SK-N-SH treated with all-trans-retinoic acid at 6 μM for 48 hours (cell line): ENCODE measurements around the gene COX19.

Source experiments
- ATAC-seq: fragments of 200-7000 bp; cut with Tn5 transposase; 3 replicates; pipeline ENCODE4 v1.9.1; 2020; ENCODE audit warnings: mild to moderate bottlenecking, moderate library complexity
- ARNTL ChIP-seq: fragments of 450-650 bp; formaldehyde crosslinking; IDR thresholded peaks from 2 replicates; pipeline ENCODE4 v1.5.0; 2020; ENCODE audit warnings: low read depth, mild to moderate bottlenecking, moderate library complexity, borderline replicate concordance
- CSDC2 ChIP-seq: fragments of 250-450 bp; sonication (Bioruptor Pico); IDR thresholded peaks from 2 replicates; pipeline ENCODE4 v1.5.0; 2020; ENCODE audit warnings: mild to moderate bottlenecking, moderate library complexity
- GLIS3 ChIP-seq: fragments of 250-450 bp; sonication (Bioruptor Pico); IDR thresholded peaks from 2 replicates; pipeline ENCODE4 v1.5.0; 2020; ENCODE audit warnings: mild to moderate bottlenecking, moderate library complexity
- OSR1 ChIP-seq: fragments of 250-450 bp; sonication (Bioruptor Pico); IDR thresholded peaks from 2 replicates; pipeline ENCODE4 v1.8.0; 2022; ENCODE audit warnings: moderate library complexity, mild to moderate bottlenecking, inconsistent platforms
- PPARA ChIP-seq: fragments of 250-450 bp; sonication (Bioruptor Pico); IDR thresholded peaks from 2 replicates; pipeline ENCODE4 v1.5.0; 2020; ENCODE audit warnings: mild to moderate bottlenecking, borderline replicate concordance
- RARB ChIP-seq: fragments of 250-450 bp; sonication (Bioruptor Pico); IDR thresholded peaks from 2 replicates; pipeline ENCODE4 v1.8.0; 2021; ENCODE audit warnings: mild to moderate bottlenecking, moderate library complexity
- SNAI2 ChIP-seq: fragments of 250-450 bp; sonication (Bioruptor Pico); IDR thresholded peaks from 2 replicates; pipeline ENCODE4 v1.5.0; 2020; ENCODE audit warnings: mild to moderate bottlenecking, moderate library complexity
- TCF4 ChIP-seq: fragments of 250-450 bp; sonication (Bioruptor Pico); IDR thresholded peaks from 2 replicates; pipeline ENCODE4 v1.8.0; 2021; ENCODE audit warnings: mild to moderate bottlenecking, moderate library complexity, borderline replicate concordance
- ZFP3 ChIP-seq: fragments of 250-450 bp; sonication (Bioruptor Pico); IDR thresholded peaks from 2 replicates; pipeline ENCODE4 v1.5.0; 2020; ENCODE audit warnings: mild to moderate bottlenecking, moderate library complexity
- ZFP30 ChIP-seq: fragments of 450-650 bp; formaldehyde crosslinking; IDR thresholded peaks from 2 replicates; pipeline ENCODE4 v1.5.0; 2022; ENCODE audit warnings: mild to moderate bottlenecking, moderate library complexity
- ZNF565 ChIP-seq: fragments of 450-650 bp; formaldehyde crosslinking; conservative IDR thresholded peaks from 2 replicates; pipeline ENCODE4 v1.5.0; 2020; ENCODE audit warnings: low read depth, mild to moderate bottlenecking, moderate library complexity
- ZNF70 ChIP-seq: fragments of 450-650 bp; formaldehyde crosslinking; IDR thresholded peaks from 2 replicates; pipeline ENCODE4 v1.5.0; 2020; ENCODE audit warnings: mild to moderate bottlenecking, moderate library complexity
- ZNF8 ChIP-seq: fragments of 450-650 bp; formaldehyde crosslinking; IDR thresholded peaks from 2 replicates; pipeline ENCODE4 v1.5.0; 2020; ENCODE audit warnings: mild to moderate bottlenecking, moderate library complexity
- TF ChIP-seq, protein P1 (sequence below): fragments of 250-450 bp; sonication (Bioruptor Pico); IDR thresholded peaks from 2 replicates; pipeline ENCODE4 v1.8.0; 2020; ENCODE audit warnings: mild to moderate bottlenecking, moderate library complexity, borderline replicate concordance
- TF ChIP-seq, protein P2 (sequence below): fragments of 250-450 bp; sonication (Bioruptor Pico); IDR thresholded peaks from 2 replicates; pipeline ENCODE4 v1.8.0; 2021; ENCODE audit warnings: low read depth, mild to moderate bottlenecking, moderate library complexity, borderline replicate concordance
- TF ChIP-seq, protein P3 (sequence below): fragments of 250-450 bp; sonication (Bioruptor Pico); IDR thresholded peaks from 2 replicates; pipeline ENCODE4 v1.5.0; 2020; ENCODE audit warnings: mild to moderate bottlenecking, moderate library complexity
- TF ChIP-seq, protein P4 (sequence below): fragments of 250-450 bp; sonication (Bioruptor Pico); IDR thresholded peaks from 2 replicates; pipeline ENCODE4 v1.5.1; 2021; ENCODE audit warnings: mild to moderate bottlenecking, moderate library complexity
- TF ChIP-seq, protein P5 (sequence below): fragments of 250-450 bp; sonication (Bioruptor Pico); IDR thresholded peaks from 2 replicates; pipeline ENCODE4 v1.5.1; 2020; ENCODE audit warnings: low read depth, mild to moderate bottlenecking, moderate library complexity

COX19 gene

DNA sequence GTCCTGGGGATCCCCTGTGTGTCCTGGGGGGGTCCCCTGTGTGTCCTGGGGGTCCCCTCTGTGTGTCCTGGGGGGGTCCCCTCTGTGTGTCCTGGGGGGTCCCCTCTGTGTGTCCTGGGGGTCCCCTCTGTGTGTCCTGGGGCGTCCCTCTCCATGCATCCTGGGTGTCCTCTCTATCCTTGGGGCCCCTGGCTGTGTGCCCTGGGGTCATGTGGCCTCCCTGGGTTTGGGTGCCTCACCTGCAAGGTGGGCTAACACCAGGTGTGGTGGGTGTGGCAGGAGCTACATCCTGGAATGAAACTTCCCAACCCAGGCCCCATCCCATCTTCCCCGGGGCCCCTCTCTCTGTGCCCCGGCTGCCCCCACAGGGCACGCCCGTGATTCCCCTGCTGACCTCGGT lies 12.6 kb upstream of the COX19 start:
- no peak for TF ChIP-seq TCF4 (CRISPR knock-in tag)
- TF ChIP-seq, protein P1, sequence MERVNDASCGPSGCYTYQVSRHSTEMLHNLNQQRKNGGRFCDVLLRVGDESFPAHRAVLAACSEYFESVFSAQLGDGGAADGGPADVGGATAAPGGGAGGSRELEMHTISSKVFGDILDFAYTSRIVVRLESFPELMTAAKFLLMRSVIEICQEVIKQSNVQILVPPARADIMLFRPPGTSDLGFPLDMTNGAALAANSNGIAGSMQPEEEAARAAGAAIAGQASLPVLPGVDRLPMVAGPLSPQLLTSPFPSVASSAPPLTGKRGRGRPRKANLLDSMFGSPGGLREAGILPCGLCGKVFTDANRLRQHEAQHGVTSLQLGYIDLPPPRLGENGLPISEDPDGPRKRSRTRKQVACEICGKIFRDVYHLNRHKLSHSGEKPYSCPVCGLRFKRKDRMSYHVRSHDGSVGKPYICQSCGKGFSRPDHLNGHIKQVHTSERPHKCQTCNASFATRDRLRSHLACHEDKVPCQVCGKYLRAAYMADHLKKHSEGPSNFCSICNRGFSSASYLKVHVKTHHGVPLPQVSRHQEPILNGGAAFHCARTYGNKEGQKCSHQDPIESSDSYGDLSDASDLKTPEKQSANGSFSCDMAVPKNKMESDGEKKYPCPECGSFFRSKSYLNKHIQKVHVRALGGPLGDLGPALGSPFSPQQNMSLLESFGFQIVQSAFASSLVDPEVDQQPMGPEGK (CRISPR knock-in tag) = no peak
- TF ChIP-seq, protein P2, sequence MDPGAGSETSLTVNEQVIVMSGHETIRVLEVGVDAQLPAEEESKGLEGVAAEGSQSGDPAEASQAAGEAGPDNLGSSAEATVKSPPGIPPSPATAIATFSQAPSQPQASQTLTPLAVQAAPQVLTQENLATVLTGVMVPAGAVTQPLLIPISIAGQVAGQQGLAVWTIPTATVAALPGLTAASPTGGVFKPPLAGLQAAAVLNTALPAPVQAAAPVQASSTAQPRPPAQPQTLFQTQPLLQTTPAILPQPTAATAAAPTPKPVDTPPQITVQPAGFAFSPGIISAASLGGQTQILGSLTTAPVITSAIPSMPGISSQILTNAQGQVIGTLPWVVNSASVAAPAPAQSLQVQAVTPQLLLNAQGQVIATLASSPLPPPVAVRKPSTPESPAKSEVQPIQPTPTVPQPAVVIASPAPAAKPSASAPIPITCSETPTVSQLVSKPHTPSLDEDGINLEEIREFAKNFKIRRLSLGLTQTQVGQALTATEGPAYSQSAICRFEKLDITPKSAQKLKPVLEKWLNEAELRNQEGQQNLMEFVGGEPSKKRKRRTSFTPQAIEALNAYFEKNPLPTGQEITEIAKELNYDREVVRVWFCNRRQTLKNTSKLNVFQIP (CRISPR knock-in tag) = no peak
- no peak for TF ChIP-seq ZFP3 (CRISPR knock-in tag)
- TF ChIP-seq ZNF70 (CRISPR knock-in tag) = no peak
- TF ChIP-seq GLIS3 (CRISPR knock-in tag) = no peak
- TF ChIP-seq PPARA (CRISPR knock-in tag) = no peak
- TF ChIP-seq, protein P3, sequence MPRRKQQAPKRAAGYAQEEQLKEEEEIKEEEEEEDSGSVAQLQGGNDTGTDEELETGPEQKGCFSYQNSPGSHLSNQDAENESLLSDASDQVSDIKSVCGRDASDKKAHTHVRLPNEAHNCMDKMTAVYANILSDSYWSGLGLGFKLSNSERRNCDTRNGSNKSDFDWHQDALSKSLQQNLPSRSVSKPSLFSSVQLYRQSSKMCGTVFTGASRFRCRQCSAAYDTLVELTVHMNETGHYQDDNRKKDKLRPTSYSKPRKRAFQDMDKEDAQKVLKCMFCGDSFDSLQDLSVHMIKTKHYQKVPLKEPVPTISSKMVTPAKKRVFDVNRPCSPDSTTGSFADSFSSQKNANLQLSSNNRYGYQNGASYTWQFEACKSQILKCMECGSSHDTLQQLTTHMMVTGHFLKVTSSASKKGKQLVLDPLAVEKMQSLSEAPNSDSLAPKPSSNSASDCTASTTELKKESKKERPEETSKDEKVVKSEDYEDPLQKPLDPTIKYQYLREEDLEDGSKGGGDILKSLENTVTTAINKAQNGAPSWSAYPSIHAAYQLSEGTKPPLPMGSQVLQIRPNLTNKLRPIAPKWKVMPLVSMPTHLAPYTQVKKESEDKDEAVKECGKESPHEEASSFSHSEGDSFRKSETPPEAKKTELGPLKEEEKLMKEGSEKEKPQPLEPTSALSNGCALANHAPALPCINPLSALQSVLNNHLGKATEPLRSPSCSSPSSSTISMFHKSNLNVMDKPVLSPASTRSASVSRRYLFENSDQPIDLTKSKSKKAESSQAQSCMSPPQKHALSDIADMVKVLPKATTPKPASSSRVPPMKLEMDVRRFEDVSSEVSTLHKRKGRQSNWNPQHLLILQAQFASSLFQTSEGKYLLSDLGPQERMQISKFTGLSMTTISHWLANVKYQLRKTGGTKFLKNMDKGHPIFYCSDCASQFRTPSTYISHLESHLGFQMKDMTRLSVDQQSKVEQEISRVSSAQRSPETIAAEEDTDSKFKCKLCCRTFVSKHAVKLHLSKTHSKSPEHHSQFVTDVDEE (CRISPR knock-in tag) = no peak
- TF ChIP-seq RARB = no peak
- TF ChIP-seq, all 23 proteins: peak for 0
- ATAC-seq = no peak

DNA sequence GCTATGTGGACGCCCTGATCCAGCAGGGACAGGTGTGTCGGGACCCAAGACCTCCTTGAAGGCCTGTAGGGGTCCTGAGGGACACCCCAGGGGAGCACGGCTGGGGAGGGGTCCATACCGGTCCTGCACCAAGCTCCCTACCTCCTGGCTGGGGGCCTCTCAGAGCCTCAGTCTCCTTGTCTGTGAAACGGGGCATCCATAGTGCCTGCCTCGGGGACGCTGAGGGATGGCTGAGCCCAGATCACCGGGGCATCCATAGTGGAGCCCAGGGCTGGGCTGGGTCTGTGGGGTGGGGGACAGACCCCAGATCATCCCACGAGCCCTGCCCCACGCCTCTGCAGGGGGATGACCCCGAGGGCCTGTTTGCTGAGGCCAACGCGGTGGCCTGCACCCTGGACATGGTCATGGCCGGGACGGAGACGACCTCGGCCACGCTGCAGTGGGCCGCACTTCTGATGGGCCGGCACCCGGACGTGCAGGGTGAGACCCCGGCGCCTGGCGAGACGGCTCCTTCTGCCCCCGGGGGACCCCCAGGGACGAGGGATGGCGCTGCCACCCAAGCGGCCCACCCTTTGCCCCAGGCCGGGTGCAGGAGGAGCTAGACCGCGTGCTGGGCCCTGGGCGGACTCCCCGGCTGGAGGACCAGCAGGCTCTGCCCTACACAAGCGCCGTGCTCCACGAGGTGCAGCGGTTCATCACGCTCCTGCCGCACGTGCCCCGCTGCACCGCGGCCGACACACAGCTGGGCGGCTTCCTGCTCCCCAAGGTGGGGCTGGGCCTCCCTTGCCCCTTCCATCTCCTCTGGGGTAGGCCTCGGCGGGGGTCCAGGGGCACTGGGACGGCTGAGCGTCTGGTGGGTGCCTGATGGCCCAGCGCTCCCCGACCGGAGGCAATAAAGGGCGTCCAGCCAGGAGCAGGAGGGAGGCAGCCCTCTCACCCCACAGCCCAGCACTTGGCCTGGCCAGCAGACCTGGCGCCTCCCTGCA lies 11.7 kb upstream of the COX19 start:
- TF ChIP-seq, protein P4, sequence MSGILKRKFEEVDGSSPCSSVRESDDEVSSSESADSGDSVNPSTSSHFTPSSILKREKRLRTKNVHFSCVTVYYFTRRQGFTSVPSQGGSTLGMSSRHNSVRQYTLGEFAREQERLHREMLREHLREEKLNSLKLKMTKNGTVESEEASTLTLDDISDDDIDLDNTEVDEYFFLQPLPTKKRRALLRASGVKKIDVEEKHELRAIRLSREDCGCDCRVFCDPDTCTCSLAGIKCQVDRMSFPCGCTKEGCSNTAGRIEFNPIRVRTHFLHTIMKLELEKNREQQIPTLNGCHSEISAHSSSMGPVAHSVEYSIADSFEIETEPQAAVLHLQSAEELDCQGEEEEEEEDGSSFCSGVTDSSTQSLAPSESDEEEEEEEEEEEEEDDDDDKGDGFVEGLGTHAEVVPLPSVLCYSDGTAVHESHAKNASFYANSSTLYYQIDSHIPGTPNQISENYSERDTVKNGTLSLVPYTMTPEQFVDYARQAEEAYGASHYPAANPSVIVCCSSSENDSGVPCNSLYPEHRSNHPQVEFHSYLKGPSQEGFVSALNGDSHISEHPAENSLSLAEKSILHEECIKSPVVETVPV (CRISPR knock-in tag) = no peak
- TF ChIP-seq ZFP3 (CRISPR knock-in tag) = no peak
- no peak for TF ChIP-seq ZFP30
- TF ChIP-seq ARNTL (CRISPR knock-in tag) = no peak
- TF ChIP-seq CSDC2 (CRISPR knock-in tag) = no peak
- no peak for TF ChIP-seq RARB
- TF ChIP-seq, protein P5, sequence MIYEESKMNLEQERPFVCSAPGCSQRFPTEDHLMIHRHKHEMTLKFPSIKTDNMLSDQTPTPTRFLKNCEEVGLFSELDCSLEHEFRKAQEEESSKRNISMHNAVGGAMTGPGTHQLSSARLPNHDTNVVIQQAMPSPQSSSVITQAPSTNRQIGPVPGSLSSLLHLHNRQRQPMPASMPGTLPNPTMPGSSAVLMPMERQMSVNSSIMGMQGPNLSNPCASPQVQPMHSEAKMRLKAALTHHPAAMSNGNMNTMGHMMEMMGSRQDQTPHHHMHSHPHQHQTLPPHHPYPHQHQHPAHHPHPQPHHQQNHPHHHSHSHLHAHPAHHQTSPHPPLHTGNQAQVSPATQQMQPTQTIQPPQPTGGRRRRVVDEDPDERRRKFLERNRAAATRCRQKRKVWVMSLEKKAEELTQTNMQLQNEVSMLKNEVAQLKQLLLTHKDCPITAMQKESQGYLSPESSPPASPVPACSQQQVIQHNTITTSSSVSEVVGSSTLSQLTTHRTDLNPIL = no peak
- TF ChIP-seq, protein P1 (CRISPR knock-in tag) = no peak
- no peak for TF ChIP-seq ZNF8 (CRISPR knock-in tag)
- no peak for TF ChIP-seq OSR1 (CRISPR knock-in tag)
- no peak for TF ChIP-seq ZNF70 (CRISPR knock-in tag)
- TF ChIP-seq ZNF565 (CRISPR knock-in tag) = no peak
- no peak for TF ChIP-seq SNAI2 (CRISPR knock-in tag)
- peak; percentile 1 for ATAC-seq
